Calu3 (cell line): ENCODE measurements around the gene MPEG1. TPM values are rescaled to one million over a fixed set of nuclear protein-coding genes. Genes with fewer than 3 reads are reported as not detected.

ENCODE experiments used
- BruUV-seq: library from RNA; stranded (reverse); fragments of 400-500 nt; replicated peaks from 2 replicates; lab custom pipeline; 2021; lab: Mats Ljungman, UMichigan
- CTCF ChIA-PET: fragments of 300-600 bp; sonication (Branson Sonifier 250); formaldehyde crosslinking; loops from one replicate; lab custom pipeline; 2022; ENCODE audit warnings: antibody characterized with exemption; lab: Charles Lee
- DNase-seq: peaks from one replicate; pipeline ENCODE4 v3.0.0; 2022
- H3K27ac Mint-ChIP-seq: one replicate; pipeline ENCODE4 v1.8.0; 2022; ENCODE audit warnings: mixed read lengths; ENCODE audit not compliant: unreplicated experiment
- H3K27me3 Mint-ChIP-seq: one replicate; pipeline ENCODE4 v1.8.0; 2022; ENCODE audit warnings: mixed read lengths; ENCODE audit not compliant: unreplicated experiment
- H3K36me3 Mint-ChIP-seq: one replicate; pipeline ENCODE4 v1.8.0; 2022; ENCODE audit warnings: mild to moderate bottlenecking, moderate library complexity, mixed read lengths; ENCODE audit not compliant: insufficient read depth, unreplicated experiment
- H3K4me1 Mint-ChIP-seq: one replicate; pipeline ENCODE4 v1.8.0; 2022; ENCODE audit warnings: mild to moderate bottlenecking, low read depth, mixed read lengths; ENCODE audit not compliant: unreplicated experiment
- H3K4me3 Mint-ChIP-seq: one replicate; pipeline ENCODE4 v1.8.0; 2022; ENCODE audit warnings: mild to moderate bottlenecking, low read depth, moderate library complexity, mixed read lengths; ENCODE audit not compliant: unreplicated experiment
- H3K9me3 Mint-ChIP-seq: one replicate; pipeline ENCODE4 v1.8.0; 2022; ENCODE audit warnings: low read depth, mixed read lengths; ENCODE audit not compliant: unreplicated experiment
- intact Hi-C: fragments of 100-400 bp; cut with micrococcal nuclease; formaldehyde crosslinking; loops from one replicate; pipeline ENCODE4 v1.10.0; 2022; ENCODE audit not compliant: unreplicated experiment
- total RNA-seq: library from RNA; stranded (reverse); gene quantifications from 2 replicates; pipeline ENCODE4 v1.2.3, GENCODE V29; 2022
- TF ChIP-seq, protein P1 (sequence below): fragments of 200-600 bp; IDR thresholded peaks from one replicate; pipeline ENCODE4 v1.8.0; 2022; ENCODE audit warnings: antibody characterized with exemption; ENCODE audit not compliant: unreplicated experiment

The MPEG1 gene
- total RNA-seq, 1 experiment from 2014 or later = not detected

DNA sequence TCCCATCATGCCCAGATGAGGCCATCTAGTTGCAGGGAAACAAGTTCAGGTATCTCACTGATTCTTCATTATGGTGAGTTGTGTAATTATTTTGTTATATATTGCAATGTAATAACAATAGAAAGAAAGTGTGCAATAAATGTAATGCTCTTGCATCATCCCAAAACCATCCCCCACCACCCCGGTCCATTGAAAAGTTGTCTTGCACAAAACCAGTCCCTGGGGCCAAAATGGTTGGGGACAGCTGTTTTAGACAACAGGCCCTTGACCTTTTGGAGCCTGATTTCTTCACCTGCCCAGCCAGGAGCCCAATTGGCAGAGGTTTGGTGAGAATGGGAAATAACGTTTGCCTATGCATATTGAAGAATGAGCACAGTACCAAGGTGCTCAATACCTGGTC is 15.9 kb downstream of the MPEG1 start:
- CTCF ChIA-PET = no interaction called here
- intact Hi-C loops = no loop called here
- H3K36me3 Mint-ChIP-seq = peaks cover 42% of the 10 kb centered on the region
- BruUV-seq = no TSS peak
- no peak overlapping the region for H3K4me3 Mint-ChIP-seq
- H3K4me1 Mint-ChIP-seq = peaks cover 8% of the 10 kb centered on the region
- no peak for DNase-seq
- H3K9me3 Mint-ChIP-seq = no peaks in the 10 kb centered on the region
- H3K27ac Mint-ChIP-seq = no peak overlapping the region
- no peaks in the 10 kb centered on the region for H3K27me3 Mint-ChIP-seq
- TF ChIP-seq, protein P1, sequence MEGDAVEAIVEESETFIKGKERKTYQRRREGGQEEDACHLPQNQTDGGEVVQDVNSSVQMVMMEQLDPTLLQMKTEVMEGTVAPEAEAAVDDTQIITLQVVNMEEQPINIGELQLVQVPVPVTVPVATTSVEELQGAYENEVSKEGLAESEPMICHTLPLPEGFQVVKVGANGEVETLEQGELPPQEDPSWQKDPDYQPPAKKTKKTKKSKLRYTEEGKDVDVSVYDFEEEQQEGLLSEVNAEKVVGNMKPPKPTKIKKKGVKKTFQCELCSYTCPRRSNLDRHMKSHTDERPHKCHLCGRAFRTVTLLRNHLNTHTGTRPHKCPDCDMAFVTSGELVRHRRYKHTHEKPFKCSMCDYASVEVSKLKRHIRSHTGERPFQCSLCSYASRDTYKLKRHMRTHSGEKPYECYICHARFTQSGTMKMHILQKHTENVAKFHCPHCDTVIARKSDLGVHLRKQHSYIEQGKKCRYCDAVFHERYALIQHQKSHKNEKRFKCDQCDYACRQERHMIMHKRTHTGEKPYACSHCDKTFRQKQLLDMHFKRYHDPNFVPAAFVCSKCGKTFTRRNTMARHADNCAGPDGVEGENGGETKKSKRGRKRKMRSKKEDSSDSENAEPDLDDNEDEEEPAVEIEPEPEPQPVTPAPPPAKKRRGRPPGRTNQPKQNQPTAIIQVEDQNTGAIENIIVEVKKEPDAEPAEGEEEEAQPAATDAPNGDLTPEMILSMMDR = no peak

DNA sequence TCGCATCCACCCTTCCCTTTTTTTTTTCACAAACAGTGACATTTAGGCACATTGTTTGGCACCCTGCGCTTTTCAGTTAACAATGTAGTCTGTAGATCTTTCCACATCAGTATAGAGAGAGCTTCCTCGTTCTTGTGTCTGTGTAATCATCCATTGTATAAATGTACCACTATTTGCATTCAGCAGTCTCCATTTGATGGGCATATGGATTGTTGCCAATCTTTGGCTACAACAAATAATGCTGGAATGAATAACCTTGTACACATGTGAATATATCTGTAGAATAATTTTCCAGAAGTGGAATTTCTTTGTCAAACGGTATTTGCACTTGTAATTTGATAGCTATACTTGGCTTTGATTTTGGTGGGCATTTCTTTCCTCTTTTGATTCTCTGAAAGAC is 17.1 kb downstream of the MPEG1 start:
- TF ChIP-seq, protein P1 = no peak
- CTCF ChIA-PET = no interaction called here
- no TSS peak for BruUV-seq
- peaks cover 14% of the 10 kb centered on the region for H3K4me1 Mint-ChIP-seq
- H3K36me3 Mint-ChIP-seq = peaks cover 44% of the 10 kb centered on the region
- H3K4me3 Mint-ChIP-seq = no peak overlapping the region
- DNase-seq = no peak
- intact Hi-C loops = no loop called here
- H3K27me3 Mint-ChIP-seq = no peaks in the 10 kb centered on the region
- peak overlapping the region; percentile 1 for H3K27ac Mint-ChIP-seq
- H3K9me3 Mint-ChIP-seq = no peaks in the 10 kb centered on the region

DNA sequence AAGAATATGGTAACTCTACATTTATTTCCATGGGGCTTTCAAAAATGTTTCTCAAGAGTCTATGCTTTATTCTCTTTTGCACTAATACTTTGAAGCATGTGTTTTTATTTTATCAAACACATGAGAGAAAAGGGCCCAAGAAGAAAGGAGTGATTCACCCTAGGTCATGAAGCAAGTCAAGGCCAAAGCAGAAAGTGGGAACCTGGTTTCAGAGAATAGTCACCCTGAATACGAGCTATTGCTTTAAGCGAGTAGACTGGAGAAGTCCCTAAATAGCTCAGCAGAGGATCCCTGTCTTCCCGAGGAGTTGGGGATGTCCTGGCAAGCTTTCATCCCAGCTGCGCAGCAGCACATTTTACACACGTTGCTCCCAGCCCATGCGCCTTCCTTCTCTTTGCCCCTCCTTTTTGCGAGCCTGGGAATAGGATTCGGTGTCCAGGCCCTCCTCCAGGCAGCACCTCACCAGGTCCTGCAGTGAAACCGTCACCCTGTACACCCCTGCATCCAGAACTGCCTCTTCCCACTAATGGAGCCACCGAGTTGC is 19.1 kb downstream of the MPEG1 start:
- CTCF ChIA-PET = interaction anchor here (0.6 to 0.8 kb wide), 3 partner anchors 9 to 215 kb away, joined by 3 read pairs; partner anchors contain the start of gene FAM111A
- no TSS peak for BruUV-seq

DNA sequence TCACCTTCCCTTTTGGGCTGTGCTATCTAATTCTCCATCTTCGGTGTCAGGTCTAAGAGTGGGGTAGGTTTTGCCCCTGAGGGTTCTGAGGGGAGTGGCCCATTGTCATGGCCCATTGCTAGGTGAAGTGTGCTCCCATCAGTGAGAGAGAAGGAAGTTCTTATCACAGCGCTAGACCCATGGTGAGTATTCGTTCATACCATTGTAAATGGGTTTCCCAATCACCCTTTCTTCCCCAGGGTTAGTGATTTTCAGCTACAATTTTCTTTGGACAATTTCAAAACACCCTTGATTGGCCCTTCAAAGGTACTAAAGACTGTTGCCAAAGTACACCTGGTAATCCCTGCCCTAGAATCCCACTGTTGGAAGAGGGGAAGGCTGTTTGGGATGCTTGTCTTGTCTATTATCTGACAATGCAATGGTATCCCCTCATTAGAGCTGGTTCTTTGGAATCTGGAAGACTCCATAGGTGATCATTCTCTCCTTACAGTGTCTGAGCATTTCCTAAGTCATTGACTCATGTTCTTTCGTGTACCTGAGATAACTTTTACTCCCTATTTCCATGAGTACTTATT is 20.2 kb downstream of the MPEG1 start:
- Mint-ChIP-seq H3K4me1 (peaks cover 45% of the 10 kb centered on the region), H3K4me3 (no peak overlapping the region), H3K9me3 (no peaks in the 10 kb centered on the region), H3K27ac (no peak overlapping the region), H3K27me3 (no peaks in the 10 kb centered on the region), H3K36me3 (peaks cover 46% of the 10 kb centered on the region)
- intact Hi-C loops = no loop called here
- TF ChIP-seq, protein P1 = no peak
- DNase-seq = no peak
- CTCF ChIA-PET = interaction anchor here (1.3 kb wide), 1 partner anchor 21 kb away, joined by 4 read pairs; the partner anchor contains the start of gene DTX4
- BruUV-seq = no TSS peak

More for the DNA sequence above, 19.1 kb downstream of the MPEG1 start:
- intact Hi-C loops = no loop called here
- Mint-ChIP-seq H3K4me3 (no peak overlapping the region), H3K36me3 (peaks cover 50% of the 10 kb centered on the region), H3K9me3 (no peaks in the 10 kb centered on the region), H3K27me3 (no peaks in the 10 kb centered on the region), H3K4me1 (peaks cover 34% of the 10 kb centered on the region), H3K27ac (no peak overlapping the region)
- TF ChIP-seq, protein P1 = no peak
- DNase-seq = no peak
